ENCODE results near the gene TPM4. TPM values are rescaled to one million over a fixed set of nuclear protein-coding genes. Genes with fewer than 3 reads are reported as not detected.
"Not testable (repeated sequence)": the region's sequence is repeated elsewhere in the genome, so short reads cannot be mapped to it uniquely, and the experiment has no call there.

Gene TPM4
- 864 and 1,097 TPM in 2 replicates for total RNA-seq (ENCODE audit: low replicate concordance)

DNA sequence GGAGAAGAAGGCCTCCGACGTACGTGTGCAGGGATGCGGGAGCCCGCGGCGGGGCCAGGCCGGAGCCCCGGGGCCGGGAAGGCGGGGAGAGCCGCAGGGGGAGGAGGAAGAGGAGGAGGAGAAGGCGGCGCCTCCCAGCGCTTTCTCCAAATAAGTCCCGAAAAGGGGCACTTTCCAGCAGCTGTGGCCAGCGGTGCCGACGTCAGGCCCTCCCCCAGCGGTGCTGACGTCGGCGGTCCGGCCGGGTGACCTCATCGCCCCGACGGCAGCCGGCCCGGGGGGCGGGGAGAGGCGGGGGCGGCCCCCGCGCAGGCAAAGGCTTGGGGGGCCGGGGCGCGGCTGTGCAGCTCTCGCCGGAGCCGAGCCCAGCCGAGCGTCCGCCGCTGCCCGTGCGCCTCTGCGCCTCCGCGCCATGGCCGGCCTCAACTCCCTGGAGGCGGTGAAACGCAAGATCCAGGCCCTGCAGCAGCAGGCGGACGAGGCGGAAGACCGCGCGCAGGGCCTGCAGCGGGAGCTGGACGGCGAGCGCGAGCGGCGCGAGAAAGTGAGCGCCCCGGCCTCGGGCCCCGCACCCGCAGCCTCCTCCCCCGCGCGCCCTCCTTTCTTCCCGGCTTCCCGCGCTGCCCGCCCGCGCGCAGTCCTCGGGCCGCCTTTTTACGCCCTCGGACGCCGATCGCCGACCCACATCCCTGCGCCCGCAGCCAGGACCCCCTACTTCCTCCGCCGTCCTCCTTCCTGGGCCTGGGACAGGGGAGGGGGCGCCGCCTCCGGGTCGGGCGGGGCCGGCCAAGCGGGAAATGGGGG is at the start of gene TPM4:
TPM4 (plus strand) TSS at position 342 of the 804 bp plus-strand sequence; CDS start at position 413, 71 bp downstream.
- peak within 1 kb of the TSS; percentile 94 for H3K4me3 ChIP-seq (ENCODE audit: low read depth, low read length)
- TF ChIP-seq, protein P1, sequence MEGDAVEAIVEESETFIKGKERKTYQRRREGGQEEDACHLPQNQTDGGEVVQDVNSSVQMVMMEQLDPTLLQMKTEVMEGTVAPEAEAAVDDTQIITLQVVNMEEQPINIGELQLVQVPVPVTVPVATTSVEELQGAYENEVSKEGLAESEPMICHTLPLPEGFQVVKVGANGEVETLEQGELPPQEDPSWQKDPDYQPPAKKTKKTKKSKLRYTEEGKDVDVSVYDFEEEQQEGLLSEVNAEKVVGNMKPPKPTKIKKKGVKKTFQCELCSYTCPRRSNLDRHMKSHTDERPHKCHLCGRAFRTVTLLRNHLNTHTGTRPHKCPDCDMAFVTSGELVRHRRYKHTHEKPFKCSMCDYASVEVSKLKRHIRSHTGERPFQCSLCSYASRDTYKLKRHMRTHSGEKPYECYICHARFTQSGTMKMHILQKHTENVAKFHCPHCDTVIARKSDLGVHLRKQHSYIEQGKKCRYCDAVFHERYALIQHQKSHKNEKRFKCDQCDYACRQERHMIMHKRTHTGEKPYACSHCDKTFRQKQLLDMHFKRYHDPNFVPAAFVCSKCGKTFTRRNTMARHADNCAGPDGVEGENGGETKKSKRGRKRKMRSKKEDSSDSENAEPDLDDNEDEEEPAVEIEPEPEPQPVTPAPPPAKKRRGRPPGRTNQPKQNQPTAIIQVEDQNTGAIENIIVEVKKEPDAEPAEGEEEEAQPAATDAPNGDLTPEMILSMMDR (IDR thresholded peaks at IDR 0.05; ENCODE audit: insufficient read depth, low read length) = no peak
- peak; percentile 96 for DNase-seq (ENCODE audit: low read depth)

GRCh38 chr19:16026756-16027155 is 49.5 kb upstream of the TPM4 start:
- DNase-seq (ENCODE audit: low read depth) = no peak
- TF ChIP-seq, protein P1 (IDR thresholded peaks at IDR 0.05; ENCODE audit: insufficient read depth, low read length) = no peak
- H3K4me3 ChIP-seq (ENCODE audit: low read depth, low read length) = no peak overlapping the region

GRCh38 chr19:16027528-16027927 is 48.8 kb upstream of the TPM4 start:
- DNase-seq (ENCODE audit: low read depth) = no peak
- TF ChIP-seq, protein P1 (IDR thresholded peaks at IDR 0.05; ENCODE audit: insufficient read depth, low read length) = no peak

GRCh38 chr19:16030155-16030554 is 46.1 kb upstream of the TPM4 start:
- DNase-seq (ENCODE audit: low read depth); H3K4me3 ChIP-seq (ENCODE audit: low read depth, low read length): not testable (repeated sequence)

More at GRCh38 chr19:16027528-16027927, 48.8 kb upstream of the TPM4 start:
- H3K4me3 ChIP-seq (ENCODE audit: low read depth, low read length) = no peak overlapping the region

GRCh38 chr19:16030964-16031871 is 45.1 kb upstream of the TPM4 start:
- TF ChIP-seq, protein P1 (IDR thresholded peaks at IDR 0.05; ENCODE audit: insufficient read depth, low read length) = no peak
- DNase-seq (ENCODE audit: low read depth) = no peak

DNA sequence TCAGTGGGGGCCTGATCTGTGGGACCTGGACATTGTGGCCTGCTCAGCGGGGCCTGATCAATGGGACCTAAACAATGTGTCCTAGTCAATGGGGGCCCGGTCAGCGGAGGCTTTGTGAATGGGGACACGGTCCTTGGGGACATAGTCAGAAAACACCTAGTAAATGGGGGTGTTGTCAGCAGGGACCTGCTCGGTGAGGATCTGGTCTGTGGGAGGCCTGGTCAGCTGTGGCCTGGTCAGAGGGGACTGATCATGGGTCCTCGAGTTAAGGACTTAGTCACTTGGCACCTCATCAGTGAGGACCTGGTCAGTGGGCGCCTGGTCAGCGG is 44.5 kb upstream of the TPM4 start:
- no peak for DNase-seq (ENCODE audit: low read depth)
- TF ChIP-seq, protein P1 (IDR thresholded peaks at IDR 0.05; ENCODE audit: insufficient read depth, low read length) = no peak

More at GRCh38 chr19:16030964-16031871, 45.1 kb upstream of the TPM4 start:
- no peak overlapping the region for H3K4me3 ChIP-seq (ENCODE audit: low read depth, low read length)

More for the DNA sequence above, 44.5 kb upstream of the TPM4 start:
- H3K4me3 ChIP-seq (ENCODE audit: low read depth, low read length) = no peak overlapping the region
